ENCODE data around the gene APBA2.

- TF ChIP-seq ZNF510 (tag by site-specific recombination; IDR thresholded peaks at IDR 0.05; ENCODE audit: insufficient replicate concordance): no peak
- TF ChIP-seq ZNF639 (tag by site-specific recombination; IDR thresholded peaks at IDR 0.05): no peak
- no peak for TF ChIP-seq GLIS2 (tag by site-specific recombination; IDR thresholded peaks at IDR 0.05)
- TF ChIP-seq ZNF544 (tag by site-specific recombination; IDR thresholded peaks at IDR 0.05): no peak
Observed at GRCh38 chr15:29115093-29115991, 229.6 kb downstream of the APBA2 start.
